CD4-positive, alpha-beta T cell treated with Interleukin-21 for 1 hour (primary cell): ENCODE measurements around the gene RIPOR1.

Experiments used
- DNase-seq: peaks from one replicate; pipeline ENCODE4 v3.0.0-alpha.2; 2020

Gene RIPOR1

DNA sequence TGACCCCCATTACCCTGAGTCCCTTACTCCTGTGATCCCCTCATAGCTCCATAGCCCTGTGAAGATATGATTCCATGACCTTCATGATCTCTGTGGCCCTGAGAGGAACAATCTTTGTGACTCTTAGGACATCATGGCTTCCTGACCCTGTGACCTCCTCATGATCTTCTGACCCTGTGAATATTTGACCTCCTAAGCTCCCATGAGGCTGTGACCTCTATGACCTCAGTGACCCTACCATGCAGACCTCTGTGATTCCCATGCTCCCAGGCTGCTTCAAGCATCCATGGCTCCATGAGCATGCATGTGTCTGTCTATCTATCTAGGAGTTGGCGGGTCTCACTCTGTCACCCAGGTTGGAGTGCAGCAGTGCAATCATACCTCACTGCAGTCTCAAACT is 12.1 kb downstream of the RIPOR1 start:
- no peak for DNase-seq

DNA sequence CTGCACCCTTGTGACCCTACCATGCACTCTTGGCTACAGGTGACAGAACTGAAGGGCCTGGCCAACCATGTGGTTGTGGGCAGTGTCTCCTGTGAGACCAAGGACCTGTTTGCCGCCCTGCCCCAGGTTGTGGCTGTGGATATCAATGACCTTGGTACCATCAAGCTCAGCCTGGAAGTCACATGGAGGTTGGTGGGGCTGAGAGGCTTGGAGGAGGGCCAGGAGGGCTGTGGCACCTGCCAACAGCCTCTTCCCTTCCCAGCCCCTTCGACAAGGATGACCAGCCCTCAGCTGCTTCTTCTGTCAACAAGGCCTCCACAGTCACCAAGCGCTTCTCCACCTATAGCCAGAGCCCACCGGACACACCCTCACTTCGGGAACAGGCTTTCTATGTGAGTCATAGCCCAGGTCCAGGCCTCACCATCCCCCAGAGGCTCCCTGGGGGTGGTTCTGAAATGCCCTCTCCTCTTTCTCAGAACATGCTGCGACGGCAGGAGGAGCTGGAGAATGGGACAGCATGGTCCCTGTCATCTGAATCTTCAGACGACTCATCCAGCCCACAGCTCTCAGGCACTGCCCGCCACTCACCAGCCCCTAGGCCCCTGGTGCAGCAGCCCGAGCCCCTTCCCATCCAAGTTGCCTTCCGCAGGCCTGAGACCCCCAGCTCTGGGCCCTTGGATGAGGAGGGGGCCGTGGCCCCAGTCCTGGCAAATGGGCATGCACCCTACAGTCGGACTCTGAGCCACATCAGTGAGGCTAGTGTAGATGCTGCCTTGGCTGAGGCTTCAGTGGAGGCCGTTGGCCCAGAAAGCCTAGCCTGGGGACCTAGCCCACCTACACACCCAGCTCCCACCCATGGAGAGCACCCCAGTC is 13.0 kb downstream of the RIPOR1 start:
- no peak for DNase-seq

DNA sequence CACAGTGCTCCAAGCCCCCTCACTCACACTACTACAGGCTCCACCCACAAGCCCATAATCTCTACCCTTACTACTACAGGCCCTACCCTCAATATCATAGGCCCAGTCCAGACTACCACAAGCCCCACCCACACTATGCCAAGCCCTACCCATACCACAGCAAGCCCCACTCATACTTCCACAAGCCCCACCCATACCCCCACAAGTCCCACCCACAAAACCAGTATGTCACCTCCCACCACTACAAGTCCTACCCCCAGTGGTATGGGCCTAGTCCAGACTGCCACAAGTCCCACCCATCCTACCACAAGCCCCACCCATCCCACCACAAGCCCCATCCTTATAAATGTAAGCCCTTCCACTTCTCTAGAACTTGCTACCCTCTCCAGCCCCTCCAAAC is 13.8 kb downstream of the RIPOR1 start:
- peak; percentile 93 for DNase-seq

DNA sequence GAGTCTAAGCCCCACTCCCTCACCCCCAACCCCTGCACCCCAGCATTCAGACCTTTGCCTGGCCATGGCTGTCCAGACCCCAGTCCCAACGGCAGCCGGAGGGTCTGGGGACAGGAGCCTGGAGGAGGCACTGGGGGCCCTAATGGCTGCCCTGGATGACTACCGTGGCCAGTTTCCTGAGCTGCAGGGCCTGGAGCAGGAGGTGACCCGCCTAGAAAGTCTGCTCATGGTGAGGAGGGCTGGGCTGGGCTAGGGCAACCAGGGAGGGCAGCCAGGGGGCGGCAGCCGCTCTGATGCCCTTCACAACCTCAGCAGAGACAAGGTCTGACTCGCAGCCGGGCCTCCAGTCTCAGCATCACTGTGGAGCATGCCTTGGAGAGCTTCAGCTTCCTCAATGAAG is 14.4 kb downstream of the RIPOR1 start:
- DNase-seq = no peak

DNA sequence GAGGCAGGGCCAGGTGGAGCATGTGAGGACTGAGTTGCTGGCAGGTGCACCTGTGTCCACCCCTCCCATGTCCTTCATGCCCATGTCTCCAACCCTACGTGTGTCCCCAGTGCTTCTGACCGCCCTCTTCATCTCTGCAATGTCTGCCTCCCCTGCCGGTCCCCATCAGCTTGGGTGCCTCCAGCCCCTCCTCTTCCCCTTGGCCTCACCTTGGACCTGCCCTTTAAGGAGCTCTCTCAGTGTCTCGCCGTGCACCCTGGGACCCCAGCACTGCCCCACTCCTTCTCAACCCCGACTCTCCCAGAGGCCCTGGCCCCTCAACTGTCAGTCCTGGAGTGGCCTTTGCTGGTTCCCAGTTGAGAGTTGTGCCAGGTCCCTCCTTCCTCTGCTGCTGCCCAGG is 15.0 kb downstream of the RIPOR1 start:
- DNase-seq = no peak

DNA sequence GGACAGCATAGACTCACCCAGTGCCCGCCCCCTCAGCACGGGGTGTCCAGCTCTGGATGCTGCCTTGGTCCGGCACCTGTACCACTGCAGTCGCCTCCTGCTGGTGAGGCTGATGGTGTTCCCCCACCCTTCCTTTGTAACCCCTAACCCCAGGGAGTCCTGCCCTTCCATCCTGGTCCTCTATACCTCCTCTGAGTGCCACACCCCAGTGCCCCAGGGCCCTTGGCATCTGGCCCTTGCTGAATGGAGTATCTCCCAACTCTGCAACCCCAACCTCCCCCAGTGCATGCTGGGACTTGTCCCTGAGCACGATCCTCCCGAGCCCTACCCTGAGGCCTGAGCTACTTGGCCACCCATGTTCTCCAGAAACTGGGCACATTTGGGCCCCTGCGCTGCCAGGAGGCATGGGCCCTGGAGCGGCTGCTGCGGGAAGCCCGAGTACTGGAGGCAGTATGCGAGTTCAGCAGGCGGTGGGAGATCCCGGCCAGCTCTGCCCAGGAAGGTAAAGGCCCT is 15.8 kb downstream of the RIPOR1 start:
- no peak for DNase-seq

DNA sequence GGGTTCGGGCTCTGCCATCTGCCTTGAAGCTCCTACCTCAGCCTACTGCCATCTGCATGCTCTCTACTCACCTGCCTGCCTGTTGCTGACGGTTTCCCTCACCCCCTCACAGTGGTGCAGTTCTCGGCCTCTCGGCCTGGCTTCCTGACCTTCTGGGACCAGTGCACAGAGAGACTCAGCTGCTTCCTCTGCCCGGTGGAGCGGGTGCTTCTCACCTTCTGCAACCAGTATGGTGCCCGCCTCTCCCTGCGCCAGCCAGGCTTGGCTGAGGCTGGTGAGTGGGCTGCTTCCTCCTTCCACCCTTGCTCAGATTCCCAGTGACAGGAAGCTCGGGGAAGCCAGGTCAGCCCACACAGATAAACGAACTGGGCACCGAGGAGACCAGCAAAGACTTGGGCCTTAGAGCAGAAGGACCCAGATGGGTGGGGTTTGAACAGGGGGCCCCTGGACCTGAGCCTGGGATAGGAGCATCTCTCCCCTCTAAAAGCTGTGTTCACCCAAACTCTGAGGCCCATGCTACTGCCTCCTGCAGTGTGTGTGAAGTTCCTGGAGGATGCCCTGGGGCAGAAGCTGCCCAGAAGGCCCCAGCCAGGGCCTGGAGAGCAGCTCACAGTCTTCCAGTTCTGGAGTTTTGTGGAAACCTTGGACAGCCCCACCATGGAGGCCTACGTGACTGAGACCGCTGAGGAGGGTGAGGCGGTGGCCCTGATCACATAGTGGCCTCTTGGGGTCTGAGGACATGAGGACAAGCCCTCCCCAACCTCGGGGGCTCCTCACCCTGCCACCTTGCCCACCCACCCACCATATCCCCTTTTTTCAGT is 16.4 kb downstream of the RIPOR1 start:
- DNase-seq = no peak

DNA sequence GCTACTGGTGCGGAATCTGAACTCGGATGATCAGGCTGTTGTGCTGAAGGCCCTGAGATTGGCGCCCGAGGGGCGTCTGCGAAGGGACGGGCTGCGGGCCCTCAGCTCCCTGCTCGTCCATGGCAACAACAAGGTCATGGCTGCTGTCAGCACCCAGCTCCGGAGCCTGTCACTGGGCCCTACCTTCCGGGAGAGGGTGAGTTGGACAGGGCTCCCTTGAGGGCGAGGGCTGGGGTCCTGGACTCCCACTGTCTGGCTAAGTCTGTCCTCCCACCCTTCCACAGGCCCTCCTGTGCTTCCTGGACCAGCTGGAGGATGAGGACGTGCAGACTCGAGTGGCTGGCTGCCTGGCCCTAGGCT is 17.0 kb downstream of the RIPOR1 start:
- no peak for DNase-seq

DNA sequence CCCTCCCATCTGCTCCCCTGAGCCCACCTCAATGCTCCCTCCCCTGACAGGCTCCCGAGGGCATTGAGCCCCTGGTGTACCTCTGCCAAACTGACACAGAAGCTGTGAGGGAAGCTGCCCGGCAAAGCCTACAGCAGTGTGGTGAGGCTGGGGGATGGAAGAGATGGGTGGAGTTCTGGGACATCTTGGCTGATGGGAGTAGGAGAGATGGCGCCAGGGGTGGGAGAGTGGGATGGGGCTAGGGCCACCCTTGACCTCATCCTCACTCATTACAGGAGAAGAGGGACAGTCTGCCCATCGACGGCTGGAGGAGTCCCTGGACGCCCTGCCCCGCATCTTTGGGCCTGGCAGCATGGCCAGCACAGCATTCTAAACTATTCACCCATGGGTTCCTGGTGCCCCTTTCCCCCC is 17.5 kb downstream of the RIPOR1 start:
- DNase-seq = no peak

DNA sequence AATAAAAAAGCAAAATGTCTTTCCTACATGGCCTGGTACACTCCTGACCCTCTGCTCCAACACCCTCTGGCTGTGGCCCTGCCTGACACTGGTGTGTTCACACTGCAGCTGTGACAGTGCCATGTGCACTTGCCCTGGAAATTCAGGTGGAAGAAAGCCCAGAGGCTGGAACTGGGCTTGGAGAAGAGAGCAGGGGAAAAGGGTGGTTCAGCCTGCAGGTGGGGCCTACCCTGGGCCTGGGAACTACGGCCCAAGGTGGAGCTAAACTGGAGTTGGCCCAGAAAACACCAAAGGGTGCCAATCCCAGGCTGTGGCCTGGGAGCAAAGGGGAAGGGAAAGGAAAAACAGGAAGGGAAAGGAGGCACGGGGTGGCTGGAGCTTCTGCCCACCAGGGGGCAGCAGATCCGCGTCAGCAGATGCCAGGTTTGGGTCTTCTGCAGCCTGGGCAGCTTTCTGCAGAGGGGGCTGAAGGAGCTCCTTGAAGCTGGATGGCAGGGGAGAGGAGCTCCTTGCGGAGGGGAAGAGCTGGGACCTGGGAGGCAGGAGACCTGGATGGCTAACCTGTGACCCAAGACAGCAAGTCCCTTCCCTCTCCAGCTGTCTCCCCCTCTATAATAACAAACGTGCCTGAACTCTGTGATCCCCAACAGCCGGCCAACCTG is 18.3 kb downstream of the RIPOR1 start:
- DNase-seq = peak; percentile 75

DNA sequence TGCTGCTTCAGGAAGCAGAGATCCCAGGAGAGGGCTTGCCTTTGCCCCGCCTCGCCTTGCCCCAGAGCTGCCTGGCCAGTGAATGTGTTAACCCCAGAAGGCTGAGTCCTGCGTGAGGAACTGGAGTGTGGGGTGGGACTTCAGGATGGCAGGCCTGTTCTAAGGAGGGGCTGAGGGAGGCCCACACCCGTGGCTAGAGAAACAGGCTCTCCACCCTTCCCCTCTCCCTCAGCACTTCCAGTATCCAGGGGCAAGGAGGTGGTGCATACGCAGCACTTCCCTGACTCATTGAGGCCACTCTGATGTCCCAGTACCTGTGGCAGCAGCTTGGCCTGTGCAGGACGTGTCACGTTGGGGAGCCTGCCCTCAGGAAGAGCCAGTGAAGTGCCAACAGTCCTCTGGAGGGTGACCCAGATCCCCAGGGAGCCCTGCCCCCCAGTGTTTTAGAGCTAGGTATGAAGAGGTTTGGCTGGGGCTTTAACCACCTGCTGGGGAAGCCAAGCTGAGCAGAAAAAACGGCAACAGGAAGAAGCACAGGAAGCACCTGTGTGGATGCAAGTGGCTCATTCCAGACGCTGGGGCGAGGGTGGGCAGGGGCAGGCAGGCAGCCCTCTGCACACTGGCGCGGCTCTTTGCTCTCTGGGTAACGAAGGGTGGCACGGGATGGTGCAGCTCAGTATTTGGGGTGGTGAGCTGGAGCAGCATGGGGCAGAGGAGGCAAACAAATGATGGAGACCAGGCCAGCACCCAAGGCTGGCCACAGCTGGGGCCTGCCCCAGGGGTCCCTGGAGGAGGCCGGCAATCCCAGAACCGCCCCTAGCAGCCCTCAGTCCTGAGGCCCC is 19.0 kb downstream of the RIPOR1 start:
- peak; percentile 59 for DNase-seq

DNA sequence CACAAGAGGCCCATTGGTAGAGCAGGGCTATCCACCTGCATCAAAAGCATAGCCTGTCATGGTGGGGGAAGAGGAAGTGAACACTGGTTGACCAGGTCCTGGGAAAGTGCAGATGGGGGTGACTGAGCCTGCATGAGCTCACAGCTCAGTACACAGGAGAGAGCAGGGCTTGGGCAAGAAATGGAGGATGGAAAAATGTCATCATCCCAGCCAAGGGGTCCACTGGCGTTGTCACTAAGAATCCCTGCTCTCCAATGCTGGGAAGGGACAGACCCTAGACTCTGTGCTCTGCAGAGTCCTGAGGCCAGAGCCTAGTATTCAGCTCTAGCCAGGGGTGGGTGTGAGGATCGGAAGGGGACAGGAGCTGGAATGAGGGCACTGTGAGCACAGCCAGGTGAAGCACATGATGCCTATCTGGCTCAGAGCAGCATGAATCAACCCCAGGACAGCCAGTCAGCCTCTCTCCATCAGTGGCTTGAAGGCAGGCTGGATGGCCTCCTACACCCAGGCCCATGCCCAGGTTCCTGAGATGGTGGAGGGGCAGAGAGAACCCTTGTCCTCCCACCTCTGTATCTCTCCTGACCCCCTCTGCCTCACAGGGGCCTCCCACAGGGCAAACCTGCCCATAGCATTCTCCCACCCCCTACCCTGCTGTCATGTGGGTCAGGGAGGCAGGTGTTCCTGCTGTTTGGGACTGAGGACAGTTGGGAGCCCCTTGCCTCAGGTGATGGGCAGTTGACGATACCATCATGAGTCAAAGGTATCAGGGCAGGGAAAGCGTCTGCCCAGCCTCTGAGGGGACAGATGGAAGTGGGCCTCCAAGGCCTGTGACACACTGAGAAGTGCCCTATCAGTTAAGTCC is 19.9 kb downstream of the RIPOR1 start:
- no peak for DNase-seq

DNA sequence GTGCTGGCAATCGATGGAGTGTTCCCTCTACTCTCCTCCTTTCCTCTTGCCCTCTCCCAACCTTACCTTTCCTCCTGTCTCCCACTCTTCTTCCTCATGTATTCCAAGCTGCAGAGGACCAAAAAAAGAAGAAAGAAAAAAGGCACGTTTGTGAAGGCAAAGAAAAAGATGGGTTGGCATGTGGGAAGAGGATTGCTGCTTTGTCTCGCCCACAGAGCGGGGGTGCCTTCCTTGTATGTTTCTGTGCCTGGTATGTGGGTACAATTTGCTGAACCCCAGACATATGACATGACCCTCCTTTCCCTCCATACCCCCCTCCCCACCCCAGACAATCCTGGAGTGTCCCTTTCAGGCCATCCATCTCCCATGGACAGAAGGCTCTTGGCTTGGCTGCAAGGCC is 20.6 kb downstream of the RIPOR1 start:
- no peak for DNase-seq

DNA sequence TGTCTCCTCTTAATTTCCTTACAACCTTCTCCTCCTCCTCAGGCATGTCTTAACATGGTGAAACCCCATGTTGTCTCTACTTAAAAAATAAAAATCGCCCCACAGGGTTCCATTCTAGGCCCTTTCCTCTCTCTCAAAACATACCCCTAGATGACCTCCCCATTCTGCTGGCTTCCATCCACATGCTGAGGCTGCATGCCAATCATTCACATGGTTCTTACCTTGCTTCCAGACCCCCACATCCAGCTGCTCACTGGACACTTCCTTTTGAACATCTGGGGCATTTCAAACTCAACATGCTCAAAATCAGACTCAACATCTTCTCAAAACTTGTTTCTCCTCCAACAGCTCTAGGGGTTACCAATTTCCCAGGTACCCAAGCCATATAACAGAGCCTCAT is 21.3 kb downstream of the RIPOR1 start:
- DNase-seq = no peak

DNA sequence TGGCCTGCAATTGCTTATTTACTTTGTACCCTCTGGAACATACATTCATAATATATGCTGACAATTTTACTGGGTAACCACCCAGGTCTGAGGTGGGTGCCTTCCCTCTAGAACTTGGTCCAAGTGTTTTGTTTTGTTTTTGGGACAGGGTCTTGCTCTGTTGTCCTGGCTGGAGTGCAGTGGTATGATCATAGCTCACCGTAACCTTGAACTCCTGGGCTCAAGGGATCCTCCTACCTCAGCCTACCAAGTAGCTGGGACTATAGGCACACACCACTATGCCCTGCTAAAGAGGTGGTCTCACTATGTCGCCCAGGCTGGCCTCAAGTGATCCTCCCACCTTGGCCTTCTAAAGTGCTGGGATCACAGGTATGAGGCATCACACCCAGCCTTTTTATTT is 22.5 kb downstream of the RIPOR1 start:
- DNase-seq = no peak

DNA sequence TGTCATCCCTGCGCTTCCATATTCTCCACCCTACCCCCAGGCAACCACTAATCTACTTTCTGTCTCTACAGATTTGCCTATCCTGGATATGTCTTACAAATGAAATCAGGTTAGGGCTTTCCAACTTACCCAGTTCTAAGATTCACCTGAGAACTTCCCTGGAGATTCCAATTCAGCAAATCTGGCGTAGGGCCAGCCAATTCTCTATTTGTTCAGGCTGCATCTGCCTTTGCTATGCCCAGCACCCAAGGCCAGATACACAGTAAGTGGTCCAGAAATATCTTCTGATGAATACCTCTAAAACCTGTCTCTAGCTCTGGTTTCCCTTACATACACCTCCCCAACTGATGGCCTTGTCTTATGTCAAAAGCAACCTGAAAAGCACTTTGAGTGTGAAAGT is 23.3 kb downstream of the RIPOR1 start:
- DNase-seq = no peak

DNA sequence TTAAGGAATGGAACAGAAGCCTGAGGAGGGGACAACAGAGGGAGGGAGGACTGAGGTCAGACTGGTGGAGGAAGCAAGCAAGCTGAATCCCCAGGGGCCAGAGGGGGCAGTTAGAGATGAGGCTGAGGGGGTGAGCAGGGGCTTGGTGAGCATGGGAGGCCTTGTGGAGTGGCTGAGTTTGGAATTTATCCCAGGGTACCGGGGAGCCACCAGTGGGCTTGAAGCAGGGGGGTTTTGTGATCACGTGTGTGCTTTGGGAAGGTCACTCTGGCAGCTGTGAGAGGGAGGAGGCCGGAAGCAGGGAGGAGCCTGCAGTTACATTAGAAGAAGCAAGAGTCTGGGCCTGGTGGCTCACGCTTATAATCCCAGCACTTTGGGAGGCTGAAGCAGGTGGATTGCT is 23.8 kb downstream of the RIPOR1 start:
- DNase-seq = no peak

DNA sequence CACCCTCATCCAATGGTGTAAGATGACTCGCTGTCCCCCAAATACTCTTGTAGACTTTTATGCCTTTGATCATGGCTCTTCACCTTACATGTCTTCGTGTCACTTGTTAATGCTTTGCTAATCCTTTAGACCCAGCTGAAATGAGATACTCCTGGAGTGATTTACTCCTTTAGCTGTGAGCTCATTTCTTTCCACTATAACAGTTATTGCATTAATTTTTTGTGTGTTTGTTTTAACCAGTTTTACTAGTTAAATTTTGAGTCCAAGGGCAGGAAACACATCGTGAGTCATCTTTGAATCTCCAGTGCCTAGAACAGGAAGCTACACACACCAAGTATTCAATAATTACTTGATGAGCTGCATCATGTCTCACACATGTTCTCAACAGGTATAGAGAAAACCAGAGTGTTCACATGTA is 27.2 kb downstream of the RIPOR1 start:
- peak; percentile 62 for DNase-seq

DNA sequence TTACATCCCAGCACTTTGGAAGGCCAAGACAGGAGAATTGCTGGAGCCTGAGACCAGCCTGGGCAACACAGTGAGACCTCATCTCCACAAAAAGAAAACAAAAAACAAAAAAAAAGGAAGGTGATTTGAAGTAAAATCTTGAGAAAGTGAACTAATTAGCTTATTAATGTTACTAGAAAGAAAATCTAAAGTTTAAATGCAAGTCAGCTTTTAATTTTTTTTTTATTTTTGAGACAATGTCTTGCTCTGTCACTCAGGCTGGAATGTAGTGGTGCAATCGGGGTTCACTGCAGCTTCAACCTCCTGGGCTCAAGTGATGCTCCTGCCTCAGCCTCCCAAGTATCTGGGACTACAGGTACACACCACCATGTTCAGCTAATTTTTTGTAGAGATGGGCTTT is 30.2 kb downstream of the RIPOR1 start:
- DNase-seq = no peak

DNA sequence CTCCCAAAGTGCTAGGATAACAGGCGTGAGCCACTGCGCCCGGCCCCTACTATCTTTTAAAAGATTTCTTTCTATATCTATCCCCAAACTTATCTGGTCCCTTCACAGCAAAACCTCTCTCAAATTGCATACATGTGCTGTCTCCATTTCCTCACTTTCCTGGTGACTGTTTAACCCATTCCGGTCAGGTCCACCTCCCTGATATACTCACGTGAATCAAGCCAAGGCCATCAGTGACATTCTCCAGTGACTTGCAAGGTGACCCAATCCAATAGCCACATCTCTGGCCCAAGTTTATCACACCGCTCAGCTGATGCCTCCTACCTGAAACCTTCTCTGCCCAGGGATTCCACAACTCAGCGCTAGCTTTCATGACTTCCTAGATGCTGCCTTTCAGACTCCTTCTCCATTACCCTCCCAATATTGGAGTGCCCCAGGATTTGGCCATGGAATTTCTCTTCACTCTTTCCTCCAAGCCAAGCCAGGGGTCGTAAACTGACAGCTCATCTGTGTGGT is 32.3 kb downstream of the RIPOR1 start:
- no peak for DNase-seq

DNA sequence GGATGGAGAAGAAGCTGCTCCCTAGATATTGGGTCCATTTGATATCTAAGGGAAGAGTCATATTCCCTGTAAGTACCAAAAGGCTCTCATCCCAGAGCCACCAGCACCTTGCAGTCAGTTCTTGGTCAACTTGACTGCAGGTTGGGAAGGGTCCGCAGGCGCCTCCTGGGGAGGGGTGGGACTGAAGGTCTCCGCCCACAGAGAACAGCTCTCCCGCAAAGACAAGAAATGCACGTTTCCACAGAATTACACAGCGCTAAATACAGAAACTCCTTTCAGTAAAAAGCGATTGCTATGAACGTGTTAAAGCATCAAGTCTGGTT is 32.8 kb downstream of the RIPOR1 start:
- no peak for DNase-seq
